DOHH2 (cell line): ENCODE results near the gene CDK14.

Source experiments
- H3F3A ChIP-seq: fragments of 200-600 bp; sonication (generic), shearing (Covaris generic); 2 replicates; pipeline ENCODE4 v1.6.0; 2016; ENCODE audit warnings: antibody characterized with exemption, mild to moderate bottlenecking; ENCODE audit not compliant: control insufficient read depth, insufficient read depth
- H3K27ac ChIP-seq: fragments of 200-600 bp; sonication (generic); 2 replicates; pipeline ENCODE4 v1.5.1; 2014; ENCODE audit warnings: low read depth, mild to moderate bottlenecking, low read length, moderate library complexity
- H3K27me3 ChIP-seq: fragments of 200-600 bp; sonication (generic); 2 replicates; pipeline ENCODE4 v1.6.1; 2014; ENCODE audit warnings: mild to moderate bottlenecking, low read length, mixed read lengths; ENCODE audit not compliant: control insufficient read depth
- H3K36me3 ChIP-seq: fragments of 200-600 bp; sonication (generic); 2 replicates; pipeline ENCODE4 v1.6.1; 2014; ENCODE audit warnings: mild to moderate bottlenecking, low read length, moderate library complexity, mixed read lengths; ENCODE audit not compliant: control insufficient read depth
- H3K4me1 ChIP-seq: fragments of 200-600 bp; sonication (generic); 2 replicates; pipeline ENCODE4 v1.6.1; 2014; ENCODE audit warnings: mild to moderate bottlenecking, low read length, mixed read lengths; ENCODE audit not compliant: control insufficient read depth
- H3K4me2 ChIP-seq: fragments of 200-600 bp; sonication (generic); 2 replicates; pipeline ENCODE4 v1.6.0; 2014; ENCODE audit warnings: mild to moderate bottlenecking, low read length, moderate library complexity
- H3K4me3 ChIP-seq: fragments of 200-600 bp; sonication (generic); 2 replicates; pipeline ENCODE4 v1.5.1; 2014; ENCODE audit warnings: mild to moderate bottlenecking, low read length, mixed read lengths
- H3K79me2 ChIP-seq: fragments of 200-600 bp; sonication (generic); 2 replicates; pipeline ENCODE4 v1.6.1; 2014; ENCODE audit warnings: mild to moderate bottlenecking, low read length, mixed read lengths; ENCODE audit not compliant: control insufficient read depth
- H3K9me2 ChIP-seq: fragments of 200-600 bp; sonication (generic); replicated peaks from 2 replicates; pipeline ENCODE4 v1.6.1; 2014; ENCODE audit warnings: mild to moderate bottlenecking, low read length, mixed read lengths; ENCODE audit not compliant: control insufficient read depth
- H3K9me3 ChIP-seq: fragments of 200-600 bp; sonication (generic); 2 replicates; pipeline ENCODE4 v1.6.1; 2014; ENCODE audit warnings: antibody characterized with exemption, low read length, mixed read lengths; ENCODE audit not compliant: control insufficient read depth, insufficient read depth
- H4K20me1 ChIP-seq: fragments of 200-600 bp; sonication (generic); 2 replicates; pipeline ENCODE4 v1.6.0; 2014; ENCODE audit warnings: low read depth, mild to moderate bottlenecking, antibody characterized with exemption, low read length, moderate library complexity; ENCODE audit not compliant: control insufficient read depth, insufficient read depth
- CTCF ChIP-seq: fragments of 200-600 bp; sonication (generic); IDR thresholded peaks from one replicate; pipeline ENCODE4 v1.5.1; 2014; ENCODE audit warnings: antibody characterized with exemption, mild to moderate bottlenecking, low read depth, low read length; ENCODE audit not compliant: poor library complexity, severe bottlenecking
- EZH2phosphoT487 ChIP-seq: fragments of 200-600 bp; sonication (generic); IDR thresholded peaks from 2 replicates; pipeline ENCODE4 v1.6.1; 2017; ENCODE audit warnings: borderline replicate concordance, mild to moderate bottlenecking, antibody characterized with exemption, low read length, moderate library complexity, mixed read lengths

Gene CDK14

GRCh38 chr7:90736968-90737939, 141.1 kb downstream of the CDK14 start:
- Histone ChIP-seq H3K79me2 (peaks cover 96% of the 10 kb centered on the region), H3K4me2 (peak overlapping the region; percentile 62), H3K27ac (peak overlapping the region; percentile 56), H3K36me3 (peaks cover 90% of the 10 kb centered on the region), H4K20me1 (no peaks in the 10 kb centered on the region), H3K27me3 (no peaks in the 10 kb centered on the region), H3K4me3 (peak overlapping the region; percentile 44), H3K9me2 (no peaks in the 10 kb centered on the region), H3F3A (peaks cover 33% of the 10 kb centered on the region), H3K9me3 (peaks cover 14% of the 10 kb centered on the region), H3K4me1 (peaks cover 61% of the 10 kb centered on the region)
- TF ChIP-seq EZH2phosphoT487 (no peak), CTCF (no peak)

GRCh38 chr7:90738249-90738648, 142.1 kb downstream of the CDK14 start:
- Histone ChIP-seq H3K27me3 (no peaks in the 10 kb centered on the region), H3K36me3 (peaks cover 84% of the 10 kb centered on the region), H3K27ac (peak overlapping the region; percentile 56; the same call in 1 of the 2 replicates), H3K4me2 (peak overlapping the region; percentile 62; the same call in 1 of the 2 replicates), H3K4me1 (peaks cover 61% of the 10 kb centered on the region), H3K9me3 (peaks cover 9% of the 10 kb centered on the region), H3F3A (peaks cover 33% of the 10 kb centered on the region), H3K4me3 (no peak overlapping the region), H4K20me1 (no peaks in the 10 kb centered on the region), H3K9me2 (no peaks in the 10 kb centered on the region), H3K79me2 (peaks cover 95% of the 10 kb centered on the region)
- TF ChIP-seq CTCF (no peak), EZH2phosphoT487 (no peak)

- Histone ChIP-seq H3K9me3 (no peaks in the 10 kb centered on the region), H3K4me3 (no peak overlapping the region), H3K79me2 (peaks cover 85% of the 10 kb centered on the region), H3K4me2 (no peak overlapping the region), H3K27me3 (no peaks in the 10 kb centered on the region), H3K4me1 (peaks cover 57% of the 10 kb centered on the region), H4K20me1 (no peaks in the 10 kb centered on the region), H3K9me2 (no peaks in the 10 kb centered on the region), H3K36me3 (peaks cover 70% of the 10 kb centered on the region), H3K27ac (no peak overlapping the region), H3F3A (peaks cover 33% of the 10 kb centered on the region)
- no peak for TF ChIP-seq EZH2phosphoT487
Observed at GRCh38 chr7:90739716-90740115, 143.6 kb downstream of the CDK14 start.

GRCh38 chr7:90740386-90740785, 144.3 kb downstream of the CDK14 start:
- Histone ChIP-seq H3K27me3 (no peaks in the 10 kb centered on the region), H3F3A (peaks cover 33% of the 10 kb centered on the region), H3K36me3 (peaks cover 63% of the 10 kb centered on the region), H4K20me1 (no peaks in the 10 kb centered on the region), H3K4me1 (peaks cover 54% of the 10 kb centered on the region), H3K9me3 (no peaks in the 10 kb centered on the region), H3K9me2 (no peaks in the 10 kb centered on the region), H3K4me3 (no peak overlapping the region), H3K4me2 (no peak overlapping the region), H3K27ac (no peak overlapping the region), H3K79me2 (peaks cover 84% of the 10 kb centered on the region)
- TF ChIP-seq CTCF (no peak), EZH2phosphoT487 (no peak)
